GM19239 (cell line): Measurements from ENCODE around the gene LAMB2.

Experiments used
- DNase-seq: peaks from one replicate; pipeline ENCODE4 v3.0.0; 2011; ENCODE audit warnings: low spot score; ENCODE audit not compliant: insufficient read length
- FAIRE-seq: peaks from 2 replicates; lab custom pipeline; 2011; peaks lifted over from hg19 to GRCh38; lab: Jason Lieb, UNC

The LAMB2 gene

DNA sequence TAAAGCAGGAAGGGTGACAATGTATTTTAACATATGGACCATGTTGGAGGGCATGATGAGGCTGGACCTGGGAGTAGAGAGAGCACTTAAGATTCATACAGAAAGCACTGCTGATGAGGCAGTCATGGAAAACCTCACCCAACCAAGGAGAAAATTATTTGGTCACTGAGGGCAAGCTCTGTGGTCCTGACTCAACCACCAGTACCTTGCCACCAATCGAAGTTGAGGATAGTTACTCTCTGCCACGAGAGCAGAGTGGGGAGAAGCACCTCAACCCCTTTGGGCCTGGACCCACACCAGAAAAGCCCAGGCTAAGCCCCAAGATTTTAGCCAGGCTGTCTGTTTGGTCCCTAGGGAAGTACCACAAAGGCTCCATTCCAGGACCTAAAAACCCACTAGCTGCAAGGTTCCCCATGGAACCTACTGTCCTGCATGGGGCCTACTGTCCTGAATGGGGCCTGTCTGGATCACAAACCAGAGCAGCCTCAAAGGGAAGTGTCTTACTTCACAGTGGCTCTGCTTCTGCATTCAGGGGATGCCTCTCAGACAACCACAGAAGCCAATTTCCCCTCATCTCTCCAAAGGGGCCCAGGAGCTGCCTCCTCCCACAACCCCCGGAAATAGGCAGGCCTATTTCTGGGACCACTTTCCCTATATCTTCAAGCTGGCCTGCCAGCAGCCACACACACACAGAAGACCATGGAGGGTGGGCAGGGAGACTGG, 29.1 kb upstream of the LAMB2 start:
- DNase-seq (no peak), FAIRE-seq (no peak)

- no peak for DNase-seq
- FAIRE-seq: no peak
Measured at GRCh38 chr3:49161197-49161596, 28.3 kb upstream of the LAMB2 start.

DNA sequence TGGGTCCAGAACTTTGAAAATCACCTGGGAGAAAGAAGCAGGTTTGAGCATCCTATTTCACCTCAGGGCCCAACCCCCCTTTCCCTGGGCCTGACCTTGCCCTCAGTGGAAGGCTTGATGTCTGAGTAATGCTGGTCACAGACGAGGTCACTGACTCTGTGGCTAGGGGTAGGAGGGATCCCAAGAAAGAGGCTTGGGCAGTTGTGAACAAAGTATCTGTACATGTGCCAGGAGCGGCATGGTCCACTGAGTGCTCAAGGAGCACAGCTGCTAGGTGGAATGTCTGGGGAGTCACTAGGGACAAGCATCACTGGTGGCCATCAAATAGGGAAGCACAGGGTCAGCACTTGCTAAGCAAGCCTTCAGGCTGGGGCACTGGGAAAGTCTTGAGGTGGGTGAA, 25.9 kb upstream of the LAMB2 start:
- no peak for DNase-seq
- no peak for FAIRE-seq

DNA sequence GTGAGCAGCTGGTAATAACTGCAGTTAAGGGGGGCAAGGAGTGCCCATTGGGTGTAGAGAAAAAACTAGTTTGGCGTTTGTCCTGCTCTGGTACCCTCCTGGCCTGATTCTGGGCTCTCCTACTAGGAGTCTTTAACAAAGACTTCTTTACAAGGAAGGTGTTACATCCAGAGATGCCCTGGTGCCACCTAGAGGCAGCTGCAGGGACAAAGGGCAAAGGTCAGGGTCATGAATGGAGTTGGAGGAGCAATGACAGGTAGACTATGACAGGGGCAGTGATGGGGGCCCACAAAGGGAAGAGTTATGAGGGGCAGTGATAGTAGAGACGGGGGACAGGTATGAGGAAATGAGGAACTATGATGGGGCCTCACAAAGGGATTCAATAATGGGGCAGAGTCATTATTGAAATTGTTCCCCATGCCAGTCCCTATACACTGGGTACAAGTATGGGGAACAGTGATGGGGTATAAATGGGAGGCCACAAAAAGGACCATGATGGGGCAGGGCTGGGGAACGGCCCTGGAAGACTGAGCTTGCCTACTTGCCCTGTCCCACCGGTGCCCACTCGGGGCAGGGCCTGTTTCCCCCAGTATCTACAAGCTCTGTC, 25.4 kb upstream of the LAMB2 start:
- no peak for DNase-seq
- FAIRE-seq: no peak

- FAIRE-seq (no peak), DNase-seq (no peak)
Measured at GRCh38 chr3:49157289-49157688, 24.4 kb upstream of the LAMB2 start.

GRCh38 chr3:49153349-49153912, 20.6 kb upstream of the LAMB2 start:
- FAIRE-seq: no peak
- no peak for DNase-seq

- DNase-seq (no peak), FAIRE-seq (no peak)
Measured at GRCh38 chr3:49151610-49152009, 18.8 kb upstream of the LAMB2 start.

GRCh38 chr3:49148159-49148558, 15.3 kb upstream of the LAMB2 start:
- DNase-seq (no peak), FAIRE-seq (no peak)

GRCh38 chr3:49140080-49140479, 7.2 kb upstream of the LAMB2 start:
- FAIRE-seq: no peak
- no peak for DNase-seq

DNA sequence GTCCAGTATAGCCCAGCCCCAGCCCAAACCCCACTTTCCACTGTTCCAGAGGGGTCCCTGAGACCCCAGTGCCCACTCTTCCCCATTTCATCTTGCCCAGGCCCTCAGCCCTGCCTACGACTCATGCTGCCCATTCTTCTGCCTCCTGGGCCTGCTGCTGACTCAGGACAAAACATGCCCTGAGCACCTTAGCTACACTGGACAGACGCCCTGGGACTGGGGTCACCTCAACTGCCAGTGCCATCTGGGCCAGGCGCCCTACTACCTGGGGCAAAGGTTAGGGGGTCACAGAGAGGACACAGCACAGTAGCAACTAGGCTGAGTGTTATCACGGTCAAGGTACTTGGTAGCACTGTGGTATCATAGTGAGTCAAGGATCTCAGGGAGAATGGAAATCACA, 2.6 kb upstream of the LAMB2 start:
- no peak for FAIRE-seq
- DNase-seq: no peak

- DNase-seq: no peak
- FAIRE-seq: no peak
Measured at GRCh38 chr3:49134471-49135265, 1.8 kb upstream of the LAMB2 start.

DNA sequence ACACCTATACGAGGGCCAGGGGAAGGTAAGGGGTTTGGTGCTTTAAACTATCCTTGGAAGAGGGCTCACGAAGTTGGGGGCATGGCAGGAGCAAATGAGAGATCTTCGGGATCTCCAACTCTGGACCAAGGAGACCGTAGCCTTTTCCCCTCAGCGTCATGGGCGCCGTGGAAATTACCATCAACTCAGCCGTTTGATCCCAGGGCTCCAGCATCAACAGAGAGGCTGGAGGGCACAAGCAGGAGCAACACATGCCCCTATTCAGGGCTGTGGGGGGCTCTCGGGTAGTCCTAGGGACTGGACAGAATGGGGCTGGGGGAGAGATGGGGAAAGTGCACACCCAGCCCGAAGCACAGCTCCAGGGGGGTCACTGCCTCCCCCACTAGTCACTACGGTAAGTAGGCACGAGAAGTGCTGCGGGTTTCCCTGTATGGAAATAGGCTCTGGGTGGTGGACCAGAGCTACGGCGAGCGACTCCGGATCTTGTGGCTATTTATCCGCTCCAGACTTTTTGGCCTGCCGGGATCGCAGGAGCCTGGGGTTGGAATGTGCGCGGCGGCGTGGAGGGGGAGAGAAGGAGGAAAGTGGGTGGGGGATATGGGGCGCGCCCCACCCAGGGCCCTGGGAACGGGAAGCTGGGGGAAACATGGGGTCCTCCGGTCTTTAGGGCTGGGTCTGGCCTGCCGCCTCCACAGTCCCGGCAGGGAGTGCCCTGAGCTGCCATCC, 539 bp upstream of the LAMB2 start:
- DNase-seq: no peak
- no peak for FAIRE-seq

GRCh38 chr3:49132073-49132436, 795 bp downstream of the LAMB2 start:
- FAIRE-seq (no peak), DNase-seq (no peak)

DNA sequence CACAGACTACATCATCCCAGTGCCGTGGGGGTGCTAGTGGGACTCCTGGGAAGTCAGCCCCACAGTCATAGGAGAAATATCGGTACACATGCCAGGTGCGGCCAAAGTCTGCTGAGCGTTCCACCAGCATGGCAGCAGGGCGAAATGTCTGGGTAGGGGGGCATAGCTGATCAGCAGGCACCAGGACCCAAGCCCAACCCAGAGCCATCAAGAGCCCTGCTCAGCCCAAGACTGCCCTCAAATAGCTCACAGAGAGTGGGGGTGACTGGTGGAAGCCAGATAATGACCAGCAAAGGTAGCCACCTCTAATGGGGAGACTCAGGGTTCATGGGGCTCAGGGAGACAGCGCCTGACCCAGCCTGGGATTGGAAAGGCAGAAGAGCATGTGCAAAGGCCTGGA, 1.3 kb downstream of the LAMB2 start:
- DNase-seq (no peak), FAIRE-seq (no peak)

GRCh38 chr3:49131040-49131439, 1.8 kb downstream of the LAMB2 start:
- no peak for FAIRE-seq
- DNase-seq: no peak

DNA sequence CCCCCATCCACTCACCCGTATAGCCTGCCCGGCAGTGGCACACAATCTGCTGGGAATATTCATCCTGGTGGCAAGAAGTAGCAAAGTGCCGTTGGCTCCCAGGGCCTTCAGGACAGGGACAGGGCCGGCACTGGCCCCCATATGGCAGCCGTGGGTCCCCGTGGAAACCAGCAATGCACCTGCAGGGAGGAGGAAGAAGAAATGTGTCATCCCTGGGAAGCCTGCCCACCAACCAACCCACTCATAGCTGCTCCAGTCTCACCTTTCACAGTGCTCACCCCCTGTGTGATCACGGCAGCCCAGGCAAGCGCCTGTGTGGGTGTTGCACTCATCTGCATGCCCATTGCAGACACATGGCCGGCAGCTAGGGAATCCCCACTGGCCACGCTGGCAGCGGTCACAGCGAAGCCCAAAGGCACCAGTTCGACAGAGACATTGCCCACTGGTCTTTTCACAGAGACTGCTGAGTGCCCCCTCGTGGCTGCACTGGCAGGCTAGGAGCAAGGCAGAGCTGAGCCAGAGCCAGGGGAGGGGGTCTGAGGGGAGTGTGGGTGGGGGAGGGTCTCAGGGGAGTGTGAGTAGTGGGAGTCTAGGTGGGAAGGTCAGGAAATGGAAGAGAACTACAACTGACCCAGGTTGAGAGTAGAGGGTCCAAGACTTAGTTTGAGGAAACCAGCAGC, 7.7 kb downstream of the LAMB2 start:
- FAIRE-seq: no peak
- DNase-seq: no peak

DNA sequence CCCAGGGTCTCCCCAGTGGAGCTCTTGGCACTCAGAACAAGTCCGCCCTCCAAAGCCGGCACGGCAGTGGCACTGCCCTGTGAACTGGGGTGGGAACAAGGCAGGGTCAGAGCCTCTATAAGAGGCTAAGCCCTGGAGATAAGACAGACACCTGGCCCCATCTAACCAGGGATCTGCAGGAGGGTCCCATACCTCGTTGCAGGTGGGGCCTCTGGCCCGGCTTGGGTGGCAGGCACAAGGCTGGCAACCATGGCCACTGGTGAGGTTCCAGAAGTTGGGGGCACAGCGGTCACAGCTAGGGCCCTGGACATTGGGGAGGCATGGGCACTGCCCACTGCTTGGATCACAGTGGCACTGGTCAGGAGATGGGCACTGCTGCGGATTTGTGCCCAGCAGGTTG, 8.6 kb downstream of the LAMB2 start:
- DNase-seq (no peak), FAIRE-seq (no peak)

GRCh38 chr3:49123687-49124086, 9.2 kb downstream of the LAMB2 start:
- FAIRE-seq (no peak), DNase-seq (no peak)

GRCh38 chr3:49122886-49123545, 9.8 kb downstream of the LAMB2 start:
- FAIRE-seq (no peak), DNase-seq (no peak)
